GM12891 (cell line): ENCODE measurements around the gene TMC1.

Experiments used
- POLR2A ChIP-seq: IDR thresholded peaks from 2 replicates; pipeline ENCODE4 v1.6.1; 2011; ENCODE audit warnings: low read depth, low read length, control low read depth
- POLR2AphosphoS5 ChIP-seq: IDR thresholded peaks from 2 replicates; pipeline ENCODE4 v1.6.1; 2011; ENCODE audit warnings: low read depth, low read length, control low read depth
- SPI1 ChIP-seq: IDR thresholded peaks from 2 replicates; pipeline ENCODE4 v1.6.1; 2011; ENCODE audit warnings: low read depth, low read length, control low read depth
- TAF1 ChIP-seq: IDR thresholded peaks from 2 replicates; pipeline ENCODE4 v1.6.1; 2011; ENCODE audit warnings: low read depth, low read length, control low read depth

GRCh38 chr9:72478966-72479365 is 42.4 kb upstream of the TMC1 start:
- TF ChIP-seq POLR2AphosphoS5, result no peak
- TF ChIP-seq POLR2A, result no peak
- no peak for TF ChIP-seq TAF1
- TF ChIP-seq SPI1, result no peak
